ENCODE data around the gene TMEM92. TPM values are rescaled to one million over a fixed set of nuclear protein-coding genes. Genes with fewer than 3 reads are reported as not detected.
A peak's percentile ranks its signal among the peaks of the same experiment; 100 is the strongest.

The TMEM92 gene
- total and polyA plus RNA-seq, 9 donors, result 0.32 to 3.5 (median 1.6) TPM

DNA sequence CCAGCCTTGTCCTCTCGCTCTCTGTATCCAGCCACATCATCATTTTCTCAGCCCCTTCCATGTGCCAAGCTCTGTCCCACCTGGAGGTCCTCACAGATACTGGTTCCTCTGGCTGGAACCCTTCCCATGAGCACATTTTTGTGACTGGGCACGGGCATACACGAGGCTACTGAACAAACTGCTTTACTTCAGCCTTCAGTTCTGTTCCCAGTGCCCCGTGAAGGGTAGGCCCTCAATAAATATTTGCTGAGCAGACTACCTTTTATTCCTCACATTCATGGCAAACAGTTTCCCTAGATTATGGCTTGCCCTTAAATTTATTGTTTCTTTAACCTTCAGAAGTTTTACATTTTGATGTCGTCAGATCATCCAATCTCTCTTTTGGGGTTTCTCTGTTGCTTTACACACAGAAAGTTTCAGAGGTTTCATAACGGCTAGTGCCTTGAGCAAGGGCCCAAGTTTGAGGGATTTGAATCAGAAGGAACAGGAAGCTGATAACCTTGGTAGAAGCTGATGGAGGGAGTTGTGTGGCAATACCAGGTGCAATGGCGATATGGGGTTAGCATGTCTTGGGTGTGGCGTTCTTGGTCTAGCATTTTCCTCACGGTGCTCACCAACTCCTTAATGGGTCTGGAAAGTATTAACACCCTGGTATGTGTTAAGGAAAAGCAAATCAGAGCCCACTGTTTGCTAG lies 27.8 kb downstream of the TMEM92 start:
- 81 to 85% (median 83%) methylated on average over 9 of the region's 9 CpGs for WGBS, 3 donors
- H3K27ac ChIP-seq, result no peak overlapping the region
- intact Hi-C loops (cut with DNase I), result loop anchor here in 1 of 4 donors (10.0 kb wide), 1 partner anchor 277 kb away; no protein-coding TSS in a partner anchor
- no peaks in the 10 kb centered on the region for H3K27me3 ChIP-seq
- H3K9me3 ChIP-seq, result no peaks in the 10 kb centered on the region
- DNase-seq, result no peak
- no peaks in the 10 kb centered on the region for H3K36me3 ChIP-seq
- H3K4me1 ChIP-seq (ENCODE audit: insufficient read depth), result peaks cover 12% of the 10 kb centered on the region
- TF ChIP-seq, protein P1, sequence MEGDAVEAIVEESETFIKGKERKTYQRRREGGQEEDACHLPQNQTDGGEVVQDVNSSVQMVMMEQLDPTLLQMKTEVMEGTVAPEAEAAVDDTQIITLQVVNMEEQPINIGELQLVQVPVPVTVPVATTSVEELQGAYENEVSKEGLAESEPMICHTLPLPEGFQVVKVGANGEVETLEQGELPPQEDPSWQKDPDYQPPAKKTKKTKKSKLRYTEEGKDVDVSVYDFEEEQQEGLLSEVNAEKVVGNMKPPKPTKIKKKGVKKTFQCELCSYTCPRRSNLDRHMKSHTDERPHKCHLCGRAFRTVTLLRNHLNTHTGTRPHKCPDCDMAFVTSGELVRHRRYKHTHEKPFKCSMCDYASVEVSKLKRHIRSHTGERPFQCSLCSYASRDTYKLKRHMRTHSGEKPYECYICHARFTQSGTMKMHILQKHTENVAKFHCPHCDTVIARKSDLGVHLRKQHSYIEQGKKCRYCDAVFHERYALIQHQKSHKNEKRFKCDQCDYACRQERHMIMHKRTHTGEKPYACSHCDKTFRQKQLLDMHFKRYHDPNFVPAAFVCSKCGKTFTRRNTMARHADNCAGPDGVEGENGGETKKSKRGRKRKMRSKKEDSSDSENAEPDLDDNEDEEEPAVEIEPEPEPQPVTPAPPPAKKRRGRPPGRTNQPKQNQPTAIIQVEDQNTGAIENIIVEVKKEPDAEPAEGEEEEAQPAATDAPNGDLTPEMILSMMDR (IDR thresholded peaks at IDR 0.05), result no peak
- no peak for TF ChIP-seq EP300 (IDR thresholded peaks at IDR 0.05)
- TF ChIP-seq POLR2A (IDR thresholded peaks at IDR 0.05), result no peak
- no peak overlapping the region for H3K4me3 ChIP-seq

DNA sequence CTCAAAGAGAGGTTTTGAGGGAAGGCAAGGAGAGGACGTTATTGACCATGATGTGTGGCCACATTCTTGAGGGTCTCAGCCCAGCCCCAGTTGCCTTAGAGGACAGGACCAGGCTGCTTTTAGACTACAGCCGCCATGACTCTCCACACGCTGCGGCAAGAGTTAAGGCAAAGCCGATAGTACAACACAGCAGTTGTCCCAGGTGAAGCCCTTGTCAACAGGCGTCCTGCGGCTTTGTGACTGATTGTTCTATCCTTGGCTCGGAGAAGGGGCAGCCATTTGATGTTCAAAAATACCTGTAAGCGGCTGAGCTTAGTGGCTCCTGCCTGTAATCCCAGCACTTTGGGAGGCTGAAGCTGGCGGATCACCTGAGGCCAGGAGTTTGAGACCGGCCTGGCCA lies 28.8 kb downstream of the TMEM92 start:
- H3K9me3 ChIP-seq, result no peaks in the 10 kb centered on the region
- TF ChIP-seq EP300 (IDR thresholded peaks at IDR 0.05), result no peak
- TF ChIP-seq, protein P1 (IDR thresholded peaks at IDR 0.05), result no peak
- TF ChIP-seq POLR2A (IDR thresholded peaks at IDR 0.05), result no peak
- peaks cover 12% of the 10 kb centered on the region for H3K4me1 ChIP-seq (ENCODE audit: insufficient read depth)
- WGBS, 3 donors, result 91 to 96% (median 93%) methylated on average over 11 of the region's 11 CpGs
- H3K27ac ChIP-seq, result no peak overlapping the region
- no peak overlapping the region for H3K4me3 ChIP-seq
- no peak for DNase-seq
- intact Hi-C loops (cut with DNase I), result loop anchor here in 1 of 4 donors (10.0 kb wide), 1 partner anchor 278 kb away; no protein-coding TSS in a partner anchor
- no peaks in the 10 kb centered on the region for H3K36me3 ChIP-seq
- H3K27me3 ChIP-seq, result no peaks in the 10 kb centered on the region

DNA sequence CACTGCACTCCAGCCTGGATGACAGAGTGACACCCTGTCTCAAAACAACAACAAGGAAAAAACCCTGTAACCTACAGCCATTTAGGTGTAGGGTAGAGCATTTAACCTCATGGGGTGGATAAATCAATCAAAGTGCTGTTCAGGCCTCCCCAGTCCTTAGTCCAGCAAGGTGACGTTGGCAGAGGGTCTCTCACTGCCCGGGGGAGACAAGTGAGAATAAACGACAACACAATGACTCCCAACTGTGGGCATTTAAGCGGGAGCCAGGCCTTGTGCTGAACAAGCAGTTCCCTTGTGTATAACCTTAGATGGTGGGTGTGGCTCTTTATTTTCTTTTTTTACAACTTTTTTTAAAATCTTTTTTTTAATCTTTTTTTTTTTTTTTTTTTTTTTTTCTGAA lies 29.3 kb downstream of the TMEM92 start:
- Histone ChIP-seq H3K27ac (no peak overlapping the region), H3K36me3 (no peaks in the 10 kb centered on the region), H3K9me3 (no peaks in the 10 kb centered on the region), H3K27me3 (no peaks in the 10 kb centered on the region), H3K4me3 (no peak overlapping the region), H3K4me1 (ENCODE audit: insufficient read depth) (peaks cover 12% of the 10 kb centered on the region)
- DNase-seq, result no peak
- WGBS, 3 donors, result 77 to 83% (median 80%) methylated on average over 4 of the region's 4 CpGs
- TF ChIP-seq, protein P1 (IDR thresholded peaks at IDR 0.05), result no peak
- TF ChIP-seq EP300 (IDR thresholded peaks at IDR 0.05), result no peak
- no peak for TF ChIP-seq POLR2A (IDR thresholded peaks at IDR 0.05)
- intact Hi-C loops (cut with DNase I), result loop anchor here in 1 of 4 donors (10.0 kb wide), 1 partner anchor 279 kb away; no protein-coding TSS in a partner anchor

DNA sequence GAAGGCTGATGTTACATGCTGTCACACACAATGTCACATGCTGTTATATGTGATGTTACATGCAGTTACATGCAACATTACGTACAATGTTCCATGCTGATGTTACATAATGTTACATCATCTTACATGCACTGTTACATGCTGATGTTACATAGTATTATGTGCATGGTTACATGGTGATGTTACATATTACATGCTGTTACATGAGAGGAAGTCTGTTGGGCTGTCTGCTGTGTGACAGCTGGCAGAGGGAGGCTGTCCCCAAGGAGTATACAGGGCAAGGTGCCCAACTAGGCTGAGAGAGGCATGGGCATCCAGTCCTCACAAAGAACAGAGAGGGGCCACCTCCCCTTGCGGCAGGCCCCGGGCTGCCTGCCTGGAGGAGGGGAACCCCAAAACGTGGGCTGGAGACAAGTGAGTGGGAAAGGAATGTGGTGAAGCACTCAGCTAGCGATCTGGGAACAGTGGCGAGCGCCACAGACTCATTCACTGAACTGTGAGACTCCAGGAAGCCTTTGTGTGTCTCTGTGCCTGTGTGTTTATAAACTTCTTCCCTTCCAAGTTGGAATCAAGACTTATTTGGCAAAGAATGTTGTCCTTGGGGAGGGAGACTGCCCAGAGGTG lies 30.6 kb downstream of the TMEM92 start:
- H3K36me3 ChIP-seq, result no peaks in the 10 kb centered on the region
- peak overlapping the region in 1 of 2 donors; percentile 21 for H3K27ac ChIP-seq
- peak in 1 of 5 donors; percentile 54 for DNase-seq
- peaks cover 9% of the 10 kb centered on the region for H3K4me1 ChIP-seq (ENCODE audit: insufficient read depth)
- H3K4me3 ChIP-seq, result no peak overlapping the region
- WGBS, 3 donors, result 11 to 18% (median 13%) methylated on average over 7 of the region's 7 CpGs
- intact Hi-C loops (cut with DNase I), result loop anchor here in 1 of 4 donors (10.0 kb wide), 1 partner anchor 280 kb away; no protein-coding TSS in a partner anchor
- no peaks in the 10 kb centered on the region for H3K27me3 ChIP-seq
- TF ChIP-seq EP300 (IDR thresholded peaks at IDR 0.05), result no peak
- no peaks in the 10 kb centered on the region for H3K9me3 ChIP-seq
